Measurements from ENCODE around the gene GFRA3.

- TF ChIP-seq EZH2 (IDR thresholded peaks at IDR 0.05) (no peak), POLR2AphosphoS5 (IDR thresholded peaks at IDR 0.05; ENCODE audit: borderline replicate concordance, low read depth, low read length) (no peak)
Observed at GRCh38 chr5:138234651-138235050, 39.8 kb downstream of the GFRA3 start.
